H9 (cell line): ENCODE results near the gene DDX51. TPM values are rescaled to one million over a fixed set of nuclear protein-coding genes. Genes with fewer than 3 reads are reported as not detected.

Experiments used
- DNase-seq: peaks from one replicate; pipeline ENCODE4 v3.0.0-alpha.2; 2017
- H2AFZ ChIP-seq: one replicate; pipeline ENCODE4 v1.6.1; 2013; ENCODE audit warnings: mild to moderate bottlenecking, low read length, control low read depth, moderate library complexity
- H2AK5ac ChIP-seq: 2 replicates; pipeline ENCODE4 v1.6.1; 2013; ENCODE audit warnings: low read length, control low read depth, mixed read lengths; ENCODE audit not compliant: insufficient read length
- H2BK120ac ChIP-seq: one replicate; pipeline ENCODE4 v1.6.1; 2013; ENCODE audit warnings: low read depth, mild to moderate bottlenecking, low read length, control low read depth, inconsistent platforms; ENCODE audit not compliant: poor library complexity, severe bottlenecking
- H2BK12ac ChIP-seq: 2 replicates; pipeline ENCODE4 v1.6.1; 2013; ENCODE audit warnings: low read length, control low read depth, mixed read lengths, low read depth; ENCODE audit not compliant: insufficient read length
- H2BK15ac ChIP-seq: 2 replicates; pipeline ENCODE4 v1.6.1; 2013; ENCODE audit warnings: low read depth, low read length, control low read depth
- H2BK20ac ChIP-seq: one replicate; pipeline ENCODE4 v1.6.1; 2013; ENCODE audit warnings: low read depth, mild to moderate bottlenecking, low read length, control low read depth, inconsistent platforms; ENCODE audit not compliant: poor library complexity, severe bottlenecking
- H2BK5ac ChIP-seq: 2 replicates; pipeline ENCODE4 v1.6.1; 2013; ENCODE audit warnings: low read length, control low read depth, mixed read lengths; ENCODE audit not compliant: insufficient read length
- H3K14ac ChIP-seq: 2 replicates; pipeline ENCODE4 v1.6.1; 2013; ENCODE audit warnings: low read length, control low read depth; ENCODE audit not compliant: insufficient read depth
- H3K18ac ChIP-seq: 2 replicates; pipeline ENCODE4 v1.6.1; 2013; ENCODE audit warnings: low read depth, mild to moderate bottlenecking, mixed read lengths, low read length, control low read depth; ENCODE audit not compliant: insufficient read length
- H3K23ac ChIP-seq: 2 replicates; pipeline ENCODE4 v1.6.1; 2013; ENCODE audit warnings: low read length, control low read depth, mixed read lengths, low read depth; ENCODE audit not compliant: insufficient read length
- H3K23me2 ChIP-seq: 2 replicates; pipeline ENCODE4 v1.6.1; 2013; ENCODE audit warnings: low read depth, mild to moderate bottlenecking, mixed read lengths, low read length, control low read depth; ENCODE audit not compliant: insufficient read length, poor library complexity, severe bottlenecking
- H3K27ac ChIP-seq: 2 replicates; pipeline ENCODE4 v1.5.1; 2013; ENCODE audit warnings: low read length, control low read depth, mixed read lengths, low read depth; ENCODE audit not compliant: insufficient read length
- H3K27me3 ChIP-seq: 2 replicates; pipeline ENCODE4 v1.6.1; 2013; ENCODE audit warnings: low read length, control low read depth, inconsistent platforms; ENCODE audit not compliant: insufficient read depth
- H3K4ac ChIP-seq: 2 replicates; pipeline ENCODE4 v1.6.1; 2013; ENCODE audit warnings: low read depth, mild to moderate bottlenecking, control low read depth, inconsistent platforms, low read length, moderate library complexity
- H3K4me1 ChIP-seq: 2 replicates; pipeline ENCODE4 v1.6.1; 2013; ENCODE audit warnings: low read length, control low read depth, inconsistent platforms; ENCODE audit not compliant: insufficient read depth
- H3K4me2 ChIP-seq: 2 replicates; pipeline ENCODE4 v1.6.1; 2013; ENCODE audit warnings: low read length, control low read depth, mixed read lengths; ENCODE audit not compliant: insufficient read length, insufficient read depth
- H3K56ac ChIP-seq: 2 replicates; pipeline ENCODE4 v1.6.1; 2013; ENCODE audit warnings: low read depth, mild to moderate bottlenecking, mixed read lengths, low read length, control low read depth; ENCODE audit not compliant: insufficient read length
- H3K79me1 ChIP-seq: 2 replicates; pipeline ENCODE4 v1.6.1; 2013; ENCODE audit warnings: low read depth, mild to moderate bottlenecking, moderate library complexity, low read length, control low read depth, inconsistent platforms; ENCODE audit not compliant: insufficient read depth, poor library complexity, severe bottlenecking
- H3K79me2 ChIP-seq: 2 replicates; pipeline ENCODE4 v1.6.1; 2013; ENCODE audit warnings: low read length, control low read depth, inconsistent platforms; ENCODE audit not compliant: insufficient read depth
- H3K9ac ChIP-seq: 2 replicates; pipeline ENCODE4 v1.6.1; 2013; ENCODE audit warnings: low read length, control low read depth, mixed read lengths; ENCODE audit not compliant: insufficient read length; ENCODE audit errors: extremely low read depth
- H3K9me3 ChIP-seq: one replicate; pipeline ENCODE4 v1.6.1; 2013; ENCODE audit warnings: low read depth, low read length, inconsistent platforms; ENCODE audit not compliant: control insufficient read depth
- H3T11ph ChIP-seq: one replicate; pipeline ENCODE4 v1.6.1; 2013; ENCODE audit warnings: mild to moderate bottlenecking, low read length, control low read depth, inconsistent platforms
- H4K20me1 ChIP-seq: one replicate; pipeline ENCODE4 v1.6.1; 2013; ENCODE audit not compliant: control insufficient read depth, insufficient read length, insufficient read depth
- H4K5ac ChIP-seq: 2 replicates; pipeline ENCODE4 v1.6.1; 2013; ENCODE audit warnings: low read depth, mild to moderate bottlenecking, mixed read lengths, low read length, control low read depth; ENCODE audit not compliant: insufficient read length
- H4K8ac ChIP-seq: replicated peaks from 2 replicates; pipeline ENCODE4 v1.6.1; 2013; ENCODE audit warnings: low read length, control low read depth, mixed read lengths, low read depth; ENCODE audit not compliant: insufficient read length
- H4K91ac ChIP-seq: 2 replicates; pipeline ENCODE4 v1.6.1; 2013; ENCODE audit warnings: low read depth, mild to moderate bottlenecking, moderate library complexity, mixed read lengths, low read length, control low read depth; ENCODE audit not compliant: insufficient read length
- H3K27ac Mint-ChIP-seq, 3 experiments: 2 replicates in 2 of 3; 3 replicates in 1 of 3; pipeline ENCODE4 v1.8.0; 2020 to 2021; ENCODE audit warnings: mixed read lengths in 3 of 3, mild to moderate bottlenecking in 1 of 3, moderate library complexity in 1 of 3
- H3K27me3 Mint-ChIP-seq: 2 replicates; pipeline ENCODE4 v1.8.0; 2021; ENCODE audit warnings: low read depth, mild to moderate bottlenecking, moderate library complexity, mixed read lengths
- H3K36me3 Mint-ChIP-seq, 3 experiments: 2 replicates in 2 of 3; 3 replicates in 1 of 3; pipeline ENCODE4 v1.8.0; 2020 to 2021; ENCODE audit warnings: low read depth in 3 of 3, mixed read lengths in 3 of 3; ENCODE audit not compliant: insufficient read depth in 1 of 3
- H3K4me1 Mint-ChIP-seq, 2 experiments: 2 replicates each; pipeline ENCODE4 v1.8.0; 2020; ENCODE audit warnings: mixed read lengths in 2 of 2
- H3K4me3 Mint-ChIP-seq, 2 experiments: 2 replicates in 1 of 2; 3 replicates in 1 of 2; pipeline ENCODE4 v1.8.0; 2020 to 2021; ENCODE audit warnings: mild to moderate bottlenecking in 2 of 2, mixed read lengths in 2 of 2, moderate library complexity in 1 of 2
- H3K9me3 Mint-ChIP-seq, 2 experiments: 2 replicates in 1 of 2; 3 replicates in 1 of 2; pipeline ENCODE4 v1.8.0; 2020; ENCODE audit warnings: mild to moderate bottlenecking in 2 of 2, mixed read lengths in 2 of 2, moderate library complexity in 1 of 2
- WGBS: extraction: QIAGEN DNeasy Blood & Tissue Kit; methylation state at CpG from one replicate; pipeline ENCODE4 v1.1.7; 2013; ENCODE audit warnings: missing lambda C conversion rate, low lambda C conversion rate, mixed read lengths; ENCODE audit not compliant: insufficient read length; ENCODE audit errors: extremely low coverage; 5-methylcytosine and 5-hydroxymethylcytosine counted together
- total RNA-seq: library from RNA; stranded (reverse); gene quantifications from 2 replicates; pipeline ENCODE4 v1.2.1, GENCODE V29; 2021
- TF ChIP-seq, protein P1 (sequence below): fragments of 200-600 bp; sonication (generic); conservative IDR thresholded peaks from 3 replicates; pipeline ENCODE4 v1.8.0; 2021; ENCODE audit warnings: antibody characterized with exemption, mild to moderate bottlenecking

DDX51 gene
- total RNA-seq, 1 experiment from 2014 or later: 37.9 TPM

- no peak overlapping the region for H4K8ac ChIP-seq
- no peak overlapping the region for H4K5ac ChIP-seq
- H3K9ac ChIP-seq: no peak overlapping the region
- H2BK15ac ChIP-seq: no peak overlapping the region
- H2AFZ ChIP-seq: no peak overlapping the region
- no peak overlapping the region for H3K56ac ChIP-seq
- H3K23me2 ChIP-seq: peaks cover 5% of the 10 kb centered on the region
- no peaks in the 10 kb centered on the region for H3K27me3 ChIP-seq
- no peak overlapping the region for H3K27ac Mint-ChIP-seq
- no peak overlapping the region for H2BK120ac ChIP-seq
- H2BK5ac ChIP-seq: no peak overlapping the region
- H3K79me1 ChIP-seq: peaks cover 12% of the 10 kb centered on the region
- DNase-seq: no peak
- H3K4me3 Mint-ChIP-seq: peak overlapping the region in 1 of 2 experiments; percentile 38; a peak in 1 of 5 replicates
- H3K18ac ChIP-seq: no peak overlapping the region
- H3K36me3 Mint-ChIP-seq: peaks cover 31 to 52% (median 51%) of the 10 kb centered on the region in 3 experiments
- no peak overlapping the region for H2BK12ac ChIP-seq
- no peak overlapping the region for H3K23ac ChIP-seq
- no peak overlapping the region for H4K91ac ChIP-seq
- H3K9me3 ChIP-seq: no peaks in the 10 kb centered on the region
- no peak overlapping the region for H2BK20ac ChIP-seq
- H3K27me3 Mint-ChIP-seq: peaks cover 19% of the 10 kb centered on the region
- H3K4ac ChIP-seq: no peak overlapping the region
- no peak overlapping the region for H3K14ac ChIP-seq
- no CpG with 5 or more reads among the region's 38 CpGs for WGBS
- H3K79me2 ChIP-seq: peaks cover 5% of the 10 kb centered on the region; the same call in 1 of the 2 replicates
- H3K4me2 ChIP-seq: no peak overlapping the region
- no peak overlapping the region for H3K27ac ChIP-seq
- H4K20me1 ChIP-seq: no peaks in the 10 kb centered on the region
- TF ChIP-seq, protein P1, sequence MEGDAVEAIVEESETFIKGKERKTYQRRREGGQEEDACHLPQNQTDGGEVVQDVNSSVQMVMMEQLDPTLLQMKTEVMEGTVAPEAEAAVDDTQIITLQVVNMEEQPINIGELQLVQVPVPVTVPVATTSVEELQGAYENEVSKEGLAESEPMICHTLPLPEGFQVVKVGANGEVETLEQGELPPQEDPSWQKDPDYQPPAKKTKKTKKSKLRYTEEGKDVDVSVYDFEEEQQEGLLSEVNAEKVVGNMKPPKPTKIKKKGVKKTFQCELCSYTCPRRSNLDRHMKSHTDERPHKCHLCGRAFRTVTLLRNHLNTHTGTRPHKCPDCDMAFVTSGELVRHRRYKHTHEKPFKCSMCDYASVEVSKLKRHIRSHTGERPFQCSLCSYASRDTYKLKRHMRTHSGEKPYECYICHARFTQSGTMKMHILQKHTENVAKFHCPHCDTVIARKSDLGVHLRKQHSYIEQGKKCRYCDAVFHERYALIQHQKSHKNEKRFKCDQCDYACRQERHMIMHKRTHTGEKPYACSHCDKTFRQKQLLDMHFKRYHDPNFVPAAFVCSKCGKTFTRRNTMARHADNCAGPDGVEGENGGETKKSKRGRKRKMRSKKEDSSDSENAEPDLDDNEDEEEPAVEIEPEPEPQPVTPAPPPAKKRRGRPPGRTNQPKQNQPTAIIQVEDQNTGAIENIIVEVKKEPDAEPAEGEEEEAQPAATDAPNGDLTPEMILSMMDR: no peak
- peaks cover 3% of the 10 kb centered on the region; the same call in 1 of the 2 replicates for H3K4me1 ChIP-seq
- H2AK5ac ChIP-seq: no peak overlapping the region
- no peak overlapping the region for H3T11ph ChIP-seq
- peaks cover 7 to 10% of the 10 kb centered on the region in 2 experiments for H3K4me1 Mint-ChIP-seq
- H3K9me3 Mint-ChIP-seq: peaks cover 2% of the 10 kb centered on the region in 2 experiments; a peak in 3 of 5 replicates
These were observed 2.9 kb downstream of the DDX51 start for GRCh38 chr12:132140918-132141841.
